Measurements from ENCODE around the gene TNFAIP8L1. TPM values are rescaled to one million over a fixed set of nuclear protein-coding genes. Genes with fewer than 3 reads are reported as not detected.

Gene TNFAIP8L1
- total and polyA plus RNA-seq, 4 donors = 12.1 to 22.0 (median 15.7) TPM

DNA sequence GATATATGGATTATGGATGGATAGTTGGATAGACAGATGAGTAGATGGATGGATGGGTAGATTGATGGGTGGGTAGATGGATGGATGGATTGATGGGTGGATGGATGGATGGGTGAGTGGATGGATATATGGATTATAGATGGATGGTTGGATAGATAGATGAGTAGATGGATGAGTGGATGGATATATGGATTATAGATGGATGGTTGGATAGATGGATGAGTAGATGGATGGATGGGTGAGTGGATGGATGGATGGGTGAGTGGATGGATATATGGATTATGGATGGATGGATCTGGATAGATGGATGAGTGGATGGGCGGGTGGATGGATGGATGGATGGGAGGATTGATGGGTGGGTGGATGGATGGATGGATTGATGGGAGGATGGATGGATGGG, 36.4 kb upstream of the TNFAIP8L1 start:
- TF ChIP-seq CTCF (IDR thresholded peaks at IDR 0.05; ENCODE audit: control extremely low read depth, extremely low read depth) = no peak
- Histone ChIP-seq H3K27me3 (ENCODE audit: control insufficient read depth in 3 of 3, insufficient read depth in 3 of 3, low read length in 2 of 3) (peaks cover 7 to 13% (median 9%) of the 10 kb centered on the region in 3 donors), H3K36me3 (ENCODE audit: control insufficient read depth in 4 of 4, insufficient read depth in 4 of 4, low read length in 4 of 4) (no peaks in the 10 kb centered on the region), H3K4me1 (ENCODE audit: control insufficient read depth in 5 of 5, insufficient read depth in 5 of 5, low read length in 5 of 5) (peaks cover 0 to 2% (median 0%) of the 10 kb centered on the region in 5 donors), H3K9ac (ENCODE audit: insufficient read depth in 1 of 2, low read length in 2 of 2) (no peak overlapping the region), H3K9me3 (ENCODE audit: control insufficient read depth in 4 of 4, insufficient read depth in 3 of 4, low read length in 3 of 4) (peaks cover 0 to 2% (median 0%) of the 10 kb centered on the region in 4 donors), H3K4me3 (no peak overlapping the region), H3K27ac (ENCODE audit: low read depth in 1 of 2, low read length in 1 of 2) (no peak overlapping the region)
- 92 to 95% methylated on average over 1 of the region's 1 CpG for WGBS, 2 donors
- no peak for ATAC-seq (ENCODE audit: insufficient read depth, low FRiP score)
- DNase-seq = no peak

- H3K4me1 ChIP-seq (ENCODE audit: control insufficient read depth in 5 of 5, insufficient read depth in 5 of 5, low read length in 5 of 5) = peaks cover 0 to 1% (median 0%) of the 10 kb centered on the region in 5 donors
- H3K9ac ChIP-seq (ENCODE audit: insufficient read depth in 1 of 2, low read length in 2 of 2) = no peak overlapping the region
- no peak for TF ChIP-seq CTCF (IDR thresholded peaks at IDR 0.05; ENCODE audit: control extremely low read depth, extremely low read depth)
- no peak overlapping the region for H3K27ac ChIP-seq (ENCODE audit: low read depth in 1 of 2, low read length in 1 of 2)
- H3K9me3 ChIP-seq (ENCODE audit: control insufficient read depth in 4 of 4, insufficient read depth in 3 of 4, low read length in 3 of 4) = peaks cover 0 to 2% (median 0%) of the 10 kb centered on the region in 4 donors
- peaks cover 3 to 6% (median 4%) of the 10 kb centered on the region in 3 donors for H3K27me3 ChIP-seq (ENCODE audit: control insufficient read depth in 3 of 3, insufficient read depth in 3 of 3, low read length in 2 of 3)
- DNase-seq (no peak), ATAC-seq (ENCODE audit: insufficient read depth, low FRiP score) (no peak)
- H3K36me3 ChIP-seq (ENCODE audit: control insufficient read depth in 4 of 4, insufficient read depth in 4 of 4, low read length in 4 of 4) = no peaks in the 10 kb centered on the region
- 70 to 84% methylated on average over 6 of the region's 6 CpGs for WGBS, 2 donors
- H3K4me3 ChIP-seq = no peak overlapping the region
Measured at GRCh38 chr19:4604912-4605311, 34.4 kb upstream of the TNFAIP8L1 start.

DNA sequence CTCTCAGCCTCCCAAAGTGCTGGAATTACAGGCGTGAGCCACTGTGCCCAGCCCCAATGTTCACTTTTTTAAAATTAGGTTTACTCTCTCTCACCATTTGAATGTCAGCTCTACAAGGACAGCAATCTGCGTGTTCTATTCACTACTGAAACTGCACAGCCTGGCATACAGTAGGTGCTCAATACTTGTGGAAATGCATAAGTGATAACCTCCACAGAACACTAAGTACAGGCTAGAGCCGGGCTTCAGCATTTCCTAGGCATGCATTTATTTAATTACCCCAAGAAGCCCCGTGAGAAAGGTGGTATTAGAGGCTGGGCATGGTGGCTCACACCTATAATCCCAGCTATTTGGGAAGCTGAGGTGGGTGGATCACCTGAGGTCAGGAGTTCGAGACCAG, 33.1 kb upstream of the TNFAIP8L1 start:
- Histone ChIP-seq H3K9me3 (ENCODE audit: control insufficient read depth in 4 of 4, insufficient read depth in 3 of 4, low read length in 3 of 4) (peaks cover 0 to 2% (median 0%) of the 10 kb centered on the region in 4 donors), H3K9ac (ENCODE audit: insufficient read depth in 1 of 2, low read length in 2 of 2) (no peak overlapping the region), H3K27me3 (ENCODE audit: control insufficient read depth in 3 of 3, insufficient read depth in 3 of 3, low read length in 2 of 3) (peaks cover 3 to 4% (median 4%) of the 10 kb centered on the region in 3 donors), H3K4me1 (ENCODE audit: control insufficient read depth in 5 of 5, insufficient read depth in 5 of 5, low read length in 5 of 5) (peaks cover 0 to 5% (median 0%) of the 10 kb centered on the region in 5 donors), H3K36me3 (ENCODE audit: control insufficient read depth in 4 of 4, insufficient read depth in 4 of 4, low read length in 4 of 4) (no peaks in the 10 kb centered on the region), H3K27ac (ENCODE audit: low read depth in 1 of 2, low read length in 1 of 2) (no peak overlapping the region), H3K4me3 (no peak overlapping the region)
- DNase-seq (no peak), ATAC-seq (ENCODE audit: insufficient read depth, low FRiP score) (no peak)
- WGBS, 2 donors = 80 to 82% methylated on average over 5 of the region's 5 CpGs
- TF ChIP-seq CTCF (IDR thresholded peaks at IDR 0.05; ENCODE audit: control extremely low read depth, extremely low read depth) = no peak
